Immature natural killer cell (primary cell): ENCODE results near the gene CGB7. TPM values are rescaled to one million over a fixed set of nuclear protein-coding genes. Genes with fewer than 3 reads are reported as not detected.
A peak's percentile ranks its signal among the peaks of the same experiment; 100 is the strongest.

Experiments
- DNase-seq, 3 donors: peaks; one replicate each; pipeline ENCODE4 v3.0.0; 2022; ENCODE audit warnings: mixed read lengths in 1 of 3
- H3K27ac Mint-ChIP-seq, 6 donors: one replicate each; pipeline ENCODE4 v1.8.0; 2020; ENCODE audit warnings: mixed read lengths in 6 of 6, mild to moderate bottlenecking in 5 of 6, inconsistent platforms in 4 of 6, moderate library complexity in 3 of 6
- H3K27me3 Mint-ChIP-seq, 3 donors: one replicate each; pipeline ENCODE4 v1.8.0; 2020 to 2021; ENCODE audit warnings: low read depth in 3 of 3, mild to moderate bottlenecking in 3 of 3, mixed read lengths in 3 of 3, moderate library complexity in 3 of 3, inconsistent platforms in 1 of 3
- H3K36me3 Mint-ChIP-seq, 3 donors: one replicate each; pipeline ENCODE4 v1.8.0; 2020; ENCODE audit warnings: mixed read lengths in 3 of 3, inconsistent platforms in 2 of 3, mild to moderate bottlenecking in 2 of 3
- H3K4me1 Mint-ChIP-seq, 2 donors: one replicate each; pipeline ENCODE4 v1.8.0; 2020; ENCODE audit warnings: inconsistent platforms in 2 of 2, mild to moderate bottlenecking in 2 of 2, mixed read lengths in 2 of 2, moderate library complexity in 1 of 2
- H3K4me3 Mint-ChIP-seq, 5 donors: one replicate each; pipeline ENCODE4 v1.8.0; 2020; ENCODE audit warnings: mild to moderate bottlenecking in 5 of 5, mixed read lengths in 5 of 5, inconsistent platforms in 3 of 5, moderate library complexity in 3 of 5
- H3K9me3 Mint-ChIP-seq, 6 donors: one replicate each; pipeline ENCODE4 v1.8.0; 2020; ENCODE audit warnings: mild to moderate bottlenecking in 6 of 6, mixed read lengths in 6 of 6, inconsistent platforms in 4 of 6, moderate library complexity in 3 of 6
- polyA plus RNA-seq, 3 donors: library from polyadenylated mRNA; unstranded; fragments of 300-500 nt; fragmentation: Illumina TruSeq; gene quantifications; one replicate each; pipeline ENCODE4 v1.2.3, GENCODE V29; 2021

The CGB7 gene
- not detected for polyA plus RNA-seq

- H3K4me1 Mint-ChIP-seq: peaks cover 18 to 20% of the 10 kb centered on the region in 2 donors
- H3K27ac Mint-ChIP-seq: peak within 1 kb of the TSS in 2 of 6 donors; percentile 27 to 46
- H3K27me3 Mint-ChIP-seq: peaks cover 10 to 20% (median 13%) of the 10 kb centered on the region in 3 donors
- H3K36me3 Mint-ChIP-seq: peaks cover 0 to 5% (median 4%) of the 10 kb centered on the region in 3 donors
- peak in 1 of 3 donors; percentile 19 for DNase-seq
- H3K4me3 Mint-ChIP-seq: peak within 1 kb of the TSS; percentile 81 to 92 (median 89)
- no peaks in the 10 kb centered on the region for H3K9me3 Mint-ChIP-seq
These were observed at the start of gene CGB7 for GRCh38 chr19:49057636-49058234. CGB7 (minus strand) TSS chr19:49057749; CDS start chr19:49055375, 2,374 bp downstream.

DNA sequence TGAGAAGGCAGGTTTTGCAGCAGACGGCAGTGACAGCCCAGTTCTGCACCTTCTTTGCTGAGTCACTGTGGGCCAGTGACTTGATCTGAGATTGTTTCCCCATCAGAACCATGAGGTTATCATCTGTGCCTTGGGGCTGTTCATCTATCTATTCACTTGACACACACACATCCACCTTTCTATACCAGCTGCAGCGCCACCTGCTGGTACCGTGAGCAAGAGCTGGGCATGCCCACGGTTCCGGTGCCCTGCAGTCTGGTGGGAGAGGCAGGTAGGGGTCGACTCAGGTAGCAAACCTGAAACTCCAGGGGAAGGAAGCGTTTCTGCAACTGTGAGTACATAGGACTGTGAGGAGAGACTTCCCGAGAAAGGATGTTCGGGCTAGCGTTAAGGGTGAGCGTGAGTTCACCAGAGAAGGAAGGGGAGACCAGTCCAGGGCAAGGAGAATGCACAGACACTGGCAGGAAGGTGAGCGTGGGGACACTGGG lies 49.1 kb upstream of the CGB7 start:
- H3K36me3 Mint-ChIP-seq: peaks cover 17 to 25% (median 19%) of the 10 kb centered on the region in 3 donors
- H3K27ac Mint-ChIP-seq: peak overlapping the region in 1 of 6 donors; percentile 17
- peaks cover 5 to 7% (median 6%) of the 10 kb centered on the region in 3 donors for H3K27me3 Mint-ChIP-seq
- peak; percentile 35 to 47 (median 36) for DNase-seq
- H3K4me1 Mint-ChIP-seq: peaks cover 0 to 1% of the 10 kb centered on the region in 2 donors
- H3K9me3 Mint-ChIP-seq: no peaks in the 10 kb centered on the region
- no peak overlapping the region for H3K4me3 Mint-ChIP-seq

GRCh38 chr19:49104229-49104864 lies 46.8 kb upstream of the CGB7 start:
- Mint-ChIP-seq H3K36me3 (peaks cover 21 to 31% (median 25%) of the 10 kb centered on the region in 3 donors), H3K9me3 (no peaks in the 10 kb centered on the region), H3K27me3 (peaks cover 7 to 8% (median 8%) of the 10 kb centered on the region in 3 donors), H3K27ac (peak overlapping the region in 2 of 6 donors; percentile 39 to 83), H3K4me3 (no peak overlapping the region), H3K4me1 (peaks cover 0 to 1% of the 10 kb centered on the region in 2 donors)
- no peak for DNase-seq

DNA sequence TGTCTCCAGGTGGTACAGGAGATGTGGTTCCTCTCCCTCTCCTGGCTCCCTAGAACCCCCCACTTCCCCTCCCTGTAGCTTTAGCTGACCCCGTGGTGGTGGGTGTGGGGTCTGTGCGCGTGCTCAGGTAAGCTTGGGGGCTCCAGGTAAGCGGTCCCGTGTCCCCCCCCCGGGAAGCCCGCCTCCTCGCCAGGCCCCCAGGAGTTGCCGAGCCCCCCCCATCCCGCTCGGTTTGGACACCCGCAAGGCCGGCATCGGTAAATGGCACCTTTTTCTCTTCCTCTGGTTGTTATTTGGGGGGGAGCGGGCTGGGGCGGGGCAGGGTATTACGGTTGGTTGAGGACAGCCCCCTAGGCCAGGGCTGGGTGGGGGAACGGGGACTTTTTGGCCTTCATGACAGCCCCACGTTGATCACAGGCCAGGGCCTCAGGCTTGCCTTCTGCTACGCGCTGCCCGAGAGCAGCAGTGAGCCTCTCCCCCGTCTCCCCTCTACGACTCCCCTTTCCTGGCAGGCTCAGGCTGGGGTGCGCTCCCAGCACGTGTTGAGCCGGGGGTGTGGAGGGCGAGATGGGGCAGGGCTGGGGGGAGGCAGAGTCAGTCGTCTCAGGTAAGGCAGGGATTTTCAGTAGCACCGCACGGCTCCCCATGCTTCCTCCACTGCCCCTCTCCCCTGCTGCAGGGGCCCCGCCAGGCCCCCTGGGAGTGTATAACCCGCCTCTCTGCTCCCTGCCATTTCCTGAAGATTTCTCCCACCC lies 46.0 kb upstream of the CGB7 start:
- Mint-ChIP-seq H3K27me3 (peaks cover 6 to 8% (median 8%) of the 10 kb centered on the region in 3 donors), H3K27ac (no peak overlapping the region), H3K4me1 (peaks cover 0 to 1% of the 10 kb centered on the region in 2 donors), H3K36me3 (peaks cover 18 to 31% (median 23%) of the 10 kb centered on the region in 3 donors), H3K4me3 (no peak overlapping the region), H3K9me3 (no peaks in the 10 kb centered on the region)
- DNase-seq: no peak

- no peak overlapping the region for H3K4me3 Mint-ChIP-seq
- H3K4me1 Mint-ChIP-seq: peaks cover 3 to 8% of the 10 kb centered on the region in 2 donors
- no peaks in the 10 kb centered on the region for H3K9me3 Mint-ChIP-seq
- DNase-seq: no peak
- peaks cover 3 to 9% (median 6%) of the 10 kb centered on the region in 3 donors for H3K27me3 Mint-ChIP-seq
- H3K27ac Mint-ChIP-seq: no peak overlapping the region
- peaks cover 18 to 36% (median 22%) of the 10 kb centered on the region in 3 donors for H3K36me3 Mint-ChIP-seq
These were observed 44.8 kb upstream of the CGB7 start for GRCh38 chr19:49102303-49102702.

DNA sequence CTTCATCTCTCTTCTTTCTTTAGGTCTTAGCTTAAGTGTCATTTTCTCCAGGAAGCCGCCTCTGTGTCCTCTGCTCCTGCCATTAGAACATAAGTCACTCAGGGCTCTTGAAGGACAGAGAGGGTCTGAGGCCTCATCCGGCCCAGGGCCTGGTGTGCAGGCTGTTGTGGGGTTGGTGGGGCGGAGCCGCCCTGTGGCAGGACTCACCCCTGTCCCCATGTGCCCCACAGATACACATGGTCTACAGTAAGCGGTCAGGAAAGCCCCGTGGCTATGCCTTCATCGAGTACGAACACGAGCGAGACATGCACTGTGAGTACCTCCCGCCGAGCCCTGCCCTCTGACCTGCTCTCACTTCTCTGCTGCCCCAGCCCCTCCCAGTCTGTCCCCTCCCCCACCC lies 43.6 kb upstream of the CGB7 start:
- Mint-ChIP-seq H3K9me3 (no peaks in the 10 kb centered on the region), H3K27ac (no peak overlapping the region), H3K4me1 (peaks cover 1 to 10% of the 10 kb centered on the region in 2 donors), H3K36me3 (peaks cover 11 to 27% (median 13%) of the 10 kb centered on the region in 3 donors), H3K27me3 (peaks cover 2 to 5% (median 2%) of the 10 kb centered on the region in 3 donors), H3K4me3 (no peak overlapping the region)
- DNase-seq: no peak

- Mint-ChIP-seq H3K4me1 (peaks cover 4 to 19% of the 10 kb centered on the region in 2 donors), H3K27me3 (peaks cover 2% of the 10 kb centered on the region in 3 donors), H3K36me3 (peaks cover 4 to 28% (median 9%) of the 10 kb centered on the region in 3 donors), H3K4me3 (no peak overlapping the region), H3K27ac (no peak overlapping the region), H3K9me3 (no peaks in the 10 kb centered on the region)
- no peak for DNase-seq
These were observed 41.2 kb upstream of the CGB7 start for GRCh38 chr19:49098795-49099194.

DNA sequence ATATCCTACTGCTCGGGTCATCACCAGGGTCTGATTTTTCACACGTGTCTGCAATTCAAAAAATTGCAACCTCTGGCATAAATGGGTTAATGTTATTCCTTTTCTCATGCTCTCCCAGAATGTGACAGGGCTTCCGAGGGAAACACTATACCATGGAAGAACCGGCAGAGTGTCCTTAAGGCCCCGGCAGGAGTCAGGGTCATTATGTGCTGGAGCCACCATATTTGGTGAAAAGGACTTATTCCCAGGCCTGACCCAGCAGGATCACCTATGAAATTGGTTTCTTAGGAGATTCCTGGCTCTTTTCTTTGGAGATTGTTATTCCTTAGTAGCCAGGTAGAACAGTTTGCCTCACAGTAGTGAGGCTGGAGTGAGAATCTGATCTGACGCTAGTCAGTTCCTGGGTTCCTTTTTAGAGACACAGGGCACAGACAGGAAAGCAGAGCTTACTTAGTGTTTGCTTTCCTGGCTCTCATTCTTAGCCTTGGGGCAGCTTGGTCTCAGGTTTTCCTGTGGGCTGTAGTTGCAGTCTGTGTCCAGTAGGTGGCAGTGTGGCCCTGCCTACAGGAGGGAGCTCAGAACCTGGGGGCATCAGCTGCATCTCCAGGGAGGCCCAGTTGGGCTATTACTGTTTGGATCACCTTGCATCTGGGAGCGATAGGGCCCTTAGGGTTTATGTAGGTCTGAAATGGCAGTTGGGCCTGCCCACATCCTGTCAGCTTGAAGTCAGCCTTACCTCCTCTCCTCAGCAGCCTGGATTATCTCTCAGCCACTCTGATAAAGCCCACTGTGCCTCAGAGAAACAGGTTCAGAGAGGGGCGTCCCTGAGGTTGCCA lies 40.1 kb upstream of the CGB7 start:
- Mint-ChIP-seq H3K27me3 (peaks cover 2% of the 10 kb centered on the region in 3 donors), H3K9me3 (no peaks in the 10 kb centered on the region), H3K36me3 (peaks cover 4 to 28% (median 11%) of the 10 kb centered on the region in 3 donors), H3K27ac (peak overlapping the region in 2 of 6 donors; percentile 17 to 28), H3K4me1 (peaks cover 4 to 19% of the 10 kb centered on the region in 2 donors), H3K4me3 (no peak overlapping the region)
- peak; percentile 69 to 76 (median 72) for DNase-seq

GRCh38 chr19:49094505-49095482 lies 37.2 kb upstream of the CGB7 start:
- no peaks in the 10 kb centered on the region for H3K9me3 Mint-ChIP-seq
- H3K27ac Mint-ChIP-seq: peak overlapping the region in 2 of 6 donors; percentile 9 to 34
- H3K27me3 Mint-ChIP-seq: peaks cover 0 to 2% (median 1%) of the 10 kb centered on the region in 3 donors
- no peak for DNase-seq
- peaks cover 8 to 32% (median 14%) of the 10 kb centered on the region in 3 donors for H3K36me3 Mint-ChIP-seq
- peaks cover 13 to 29% of the 10 kb centered on the region in 2 donors for H3K4me1 Mint-ChIP-seq
- H3K4me3 Mint-ChIP-seq: no peak overlapping the region

DNA sequence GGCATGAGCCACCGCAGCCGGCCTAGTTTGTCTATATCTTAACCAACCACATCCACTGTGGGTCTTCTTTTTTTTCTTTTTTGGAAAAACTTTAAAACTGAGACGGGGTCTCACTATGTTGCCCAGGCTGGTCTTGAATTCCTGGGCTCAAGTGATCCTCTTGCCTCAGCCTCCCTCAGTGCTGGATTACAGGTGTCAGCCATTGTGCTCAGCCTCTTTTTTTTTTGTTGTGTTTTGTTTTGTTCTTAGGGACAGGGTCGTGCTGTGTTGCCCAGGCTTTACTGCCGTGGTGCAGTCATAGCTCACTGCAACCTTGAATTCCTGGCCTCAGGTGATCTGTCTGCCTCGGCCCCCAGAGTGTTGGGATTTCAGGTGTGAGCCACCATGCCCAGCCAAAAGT lies 35.1 kb upstream of the CGB7 start:
- peaks cover 20 to 35% of the 10 kb centered on the region in 2 donors for H3K4me1 Mint-ChIP-seq
- H3K36me3 Mint-ChIP-seq: peaks cover 8 to 21% (median 11%) of the 10 kb centered on the region in 3 donors
- no peak overlapping the region for H3K27ac Mint-ChIP-seq
- H3K4me3 Mint-ChIP-seq: no peak overlapping the region
- H3K9me3 Mint-ChIP-seq: no peaks in the 10 kb centered on the region
- DNase-seq: no peak
- peaks cover 0 to 2% (median 1%) of the 10 kb centered on the region in 3 donors for H3K27me3 Mint-ChIP-seq

DNA sequence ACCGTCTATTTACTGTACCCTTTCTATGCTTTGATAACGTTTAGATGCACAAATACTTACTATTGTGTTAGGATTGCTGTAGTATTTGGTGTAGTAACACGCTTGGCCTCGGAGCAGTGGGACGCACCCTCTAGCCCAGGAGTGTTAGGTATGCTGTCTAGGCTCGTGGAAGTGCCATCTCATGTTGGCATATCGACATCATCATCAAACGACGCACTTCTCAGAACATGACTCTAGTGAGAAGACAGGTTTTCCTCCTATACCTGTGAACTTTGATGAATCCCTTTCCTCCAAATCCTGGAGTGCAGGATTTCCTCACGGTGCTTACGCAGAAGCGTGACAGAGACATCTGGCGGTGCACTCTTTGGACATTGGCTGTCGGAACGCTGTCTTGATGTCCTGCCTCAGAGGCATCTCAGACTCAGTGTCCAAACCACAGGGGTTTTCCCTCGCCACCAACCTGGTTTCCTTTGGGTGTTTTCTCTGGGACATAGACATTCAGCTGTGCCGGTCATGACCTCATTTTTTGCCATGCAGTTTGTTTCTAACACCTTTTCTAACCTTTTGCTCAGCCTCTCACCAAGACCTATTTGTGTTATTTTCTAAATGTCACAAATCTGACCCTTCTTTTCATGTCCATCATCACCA lies 34.0 kb upstream of the CGB7 start:
- H3K27ac Mint-ChIP-seq: peak overlapping the region in 4 of 6 donors; percentile 6 to 73 (median 34)
- H3K36me3 Mint-ChIP-seq: peaks cover 11 to 24% (median 15%) of the 10 kb centered on the region in 3 donors
- DNase-seq: peak in 1 of 3 donors; percentile 17
- H3K9me3 Mint-ChIP-seq: no peaks in the 10 kb centered on the region
- H3K4me3 Mint-ChIP-seq: no peak overlapping the region
- peaks cover 32 to 40% of the 10 kb centered on the region in 2 donors for H3K4me1 Mint-ChIP-seq
- peaks cover 2 to 6% (median 4%) of the 10 kb centered on the region in 3 donors for H3K27me3 Mint-ChIP-seq
